ENCODE data around the gene UBD. TPM values are rescaled to one million over a fixed set of nuclear protein-coding genes. Genes with fewer than 3 reads are reported as not detected.

Gene UBD
- total and polyA plus RNA-seq, 9 donors = 0.22 to 4.2 (median 0.43) TPM; not detected in 2

DNA sequence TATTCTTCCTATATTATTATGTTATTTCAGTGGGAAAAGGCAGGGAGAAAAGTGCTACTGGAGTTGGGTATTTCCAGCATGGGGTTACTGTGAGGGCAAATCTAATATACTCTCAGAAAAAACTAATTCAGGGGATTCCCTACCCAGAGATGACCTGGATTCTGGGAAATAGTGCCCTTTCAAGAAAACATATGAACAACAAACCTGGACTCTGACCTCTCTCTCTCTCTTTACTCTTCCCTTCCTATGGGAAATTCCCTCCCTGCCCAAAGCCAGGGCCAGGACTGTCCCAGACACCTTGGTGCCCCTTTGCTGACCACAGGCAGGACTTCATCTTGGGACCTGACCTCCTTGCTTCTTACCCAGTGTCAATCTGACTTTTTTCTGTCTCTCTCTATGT, 1.6 kb upstream of the UBD start:
- no peak for DNase-seq
- no peak overlapping the region for H3K4me3 ChIP-seq
- H3K36me3 ChIP-seq = no peaks in the 10 kb centered on the region
- H3K27ac ChIP-seq = no peak overlapping the region
- intact Hi-C loops (cut with DNase I) = no loop called here
- TF ChIP-seq EP300 (IDR thresholded peaks at IDR 0.05) (no peak), POLR2A (IDR thresholded peaks at IDR 0.05) (no peak)
- TF ChIP-seq, protein P1, sequence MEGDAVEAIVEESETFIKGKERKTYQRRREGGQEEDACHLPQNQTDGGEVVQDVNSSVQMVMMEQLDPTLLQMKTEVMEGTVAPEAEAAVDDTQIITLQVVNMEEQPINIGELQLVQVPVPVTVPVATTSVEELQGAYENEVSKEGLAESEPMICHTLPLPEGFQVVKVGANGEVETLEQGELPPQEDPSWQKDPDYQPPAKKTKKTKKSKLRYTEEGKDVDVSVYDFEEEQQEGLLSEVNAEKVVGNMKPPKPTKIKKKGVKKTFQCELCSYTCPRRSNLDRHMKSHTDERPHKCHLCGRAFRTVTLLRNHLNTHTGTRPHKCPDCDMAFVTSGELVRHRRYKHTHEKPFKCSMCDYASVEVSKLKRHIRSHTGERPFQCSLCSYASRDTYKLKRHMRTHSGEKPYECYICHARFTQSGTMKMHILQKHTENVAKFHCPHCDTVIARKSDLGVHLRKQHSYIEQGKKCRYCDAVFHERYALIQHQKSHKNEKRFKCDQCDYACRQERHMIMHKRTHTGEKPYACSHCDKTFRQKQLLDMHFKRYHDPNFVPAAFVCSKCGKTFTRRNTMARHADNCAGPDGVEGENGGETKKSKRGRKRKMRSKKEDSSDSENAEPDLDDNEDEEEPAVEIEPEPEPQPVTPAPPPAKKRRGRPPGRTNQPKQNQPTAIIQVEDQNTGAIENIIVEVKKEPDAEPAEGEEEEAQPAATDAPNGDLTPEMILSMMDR (IDR thresholded peaks at IDR 0.05) = no peak
- no peaks in the 10 kb centered on the region for H3K4me1 ChIP-seq (ENCODE audit: insufficient read depth)
- H3K27me3 ChIP-seq = no peaks in the 10 kb centered on the region
- no peaks in the 10 kb centered on the region for H3K9me3 ChIP-seq

DNA sequence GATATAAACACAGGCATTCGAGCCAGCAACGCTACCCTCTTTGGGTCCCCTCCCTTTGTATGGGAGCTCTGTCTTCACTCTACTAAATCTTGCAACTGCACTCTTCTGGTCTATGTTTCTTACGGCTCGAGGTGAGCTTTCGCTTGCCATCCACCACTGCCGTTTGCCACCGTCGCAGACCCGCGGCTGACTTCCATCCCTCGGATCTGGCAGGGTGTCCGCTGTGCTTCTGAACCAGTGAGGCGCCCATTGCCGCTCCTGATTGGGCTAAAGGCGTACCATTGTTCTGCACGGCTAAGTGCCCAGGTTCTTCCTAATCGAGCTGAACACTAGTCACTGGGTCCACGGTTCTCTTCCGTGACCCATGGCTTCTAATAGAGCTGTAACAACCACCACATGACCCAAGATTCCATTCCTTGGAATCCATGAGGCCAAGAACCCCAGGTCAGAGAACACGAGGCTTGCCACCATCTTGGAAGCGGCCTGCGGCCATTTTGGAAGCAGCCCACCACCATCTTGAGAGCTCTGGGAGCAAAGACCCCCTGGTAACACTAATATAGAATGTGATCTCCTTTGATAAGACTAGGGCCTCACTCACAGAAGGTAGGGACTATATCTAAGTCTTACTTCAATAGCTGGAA, 973 bp downstream of the UBD start:
- WGBS, 3 donors = 89 to 91% (median 89%) methylated on average over 22 of the region's 22 CpGs
- H3K9me3 ChIP-seq = no peaks in the 10 kb centered on the region
- H3K4me1 ChIP-seq (ENCODE audit: insufficient read depth) = peaks cover 3% of the 10 kb centered on the region
- no peaks in the 10 kb centered on the region for H3K27me3 ChIP-seq
- no peaks in the 10 kb centered on the region for H3K36me3 ChIP-seq
- DNase-seq = no peak
- no peak overlapping the region for H3K27ac ChIP-seq
- TF ChIP-seq POLR2A (IDR thresholded peaks at IDR 0.05) = no peak
- no peak for TF ChIP-seq EP300 (IDR thresholded peaks at IDR 0.05)
- TF ChIP-seq, protein P1 (IDR thresholded peaks at IDR 0.05) = no peak
- H3K4me3 ChIP-seq = no peak overlapping the region
- intact Hi-C loops (cut with DNase I) = no loop called here

DNA sequence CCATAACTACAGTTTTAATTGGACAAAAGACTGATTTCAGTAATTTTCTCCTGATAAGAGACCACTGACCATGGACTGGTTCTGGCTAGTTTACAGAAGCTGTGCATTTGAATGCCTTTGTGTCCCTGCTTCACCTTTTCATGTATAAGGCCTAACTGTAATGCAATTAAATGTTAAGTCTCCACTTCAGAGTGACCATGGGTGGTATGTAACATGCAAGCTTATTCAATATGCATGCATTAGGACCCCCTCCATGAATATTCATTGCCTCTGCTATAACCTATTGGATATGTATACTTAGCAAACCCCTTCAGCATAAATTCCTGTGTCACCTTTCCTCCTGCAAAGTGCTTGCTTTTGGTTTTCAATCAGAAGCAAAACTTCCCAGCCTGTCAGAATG, 2.2 kb downstream of the UBD start:
- H3K36me3 ChIP-seq = no peaks in the 10 kb centered on the region
- intact Hi-C loops (cut with DNase I) = no loop called here
- no peaks in the 10 kb centered on the region for H3K27me3 ChIP-seq
- TF ChIP-seq, protein P1 (IDR thresholded peaks at IDR 0.05) = no peak
- no peak for TF ChIP-seq POLR2A (IDR thresholded peaks at IDR 0.05)
- TF ChIP-seq EP300 (IDR thresholded peaks at IDR 0.05) = no peak
- H3K9me3 ChIP-seq = no peaks in the 10 kb centered on the region
- no peak overlapping the region for H3K27ac ChIP-seq
- no peak overlapping the region for H3K4me3 ChIP-seq
- DNase-seq = no peak
- peaks cover 6% of the 10 kb centered on the region for H3K4me1 ChIP-seq (ENCODE audit: insufficient read depth)

DNA sequence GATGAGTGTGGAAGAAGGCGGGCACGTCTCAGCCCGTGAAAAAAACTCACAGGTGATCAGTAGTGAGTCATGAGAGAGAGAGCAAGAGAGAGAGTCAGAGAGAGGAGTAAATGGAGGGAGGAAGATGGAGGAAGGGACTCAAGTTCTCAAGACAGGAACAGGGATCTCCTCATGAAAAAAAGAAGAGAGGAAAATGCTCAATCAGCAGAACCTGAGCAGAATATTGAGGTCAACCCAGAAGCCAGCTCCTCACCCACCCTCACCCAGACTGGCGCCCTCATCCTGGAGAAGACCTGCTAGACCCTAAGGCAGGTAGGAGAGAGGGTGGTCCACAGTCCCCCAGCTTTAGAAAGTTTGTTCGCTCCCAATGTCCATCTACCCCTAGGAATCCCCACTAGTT, 4.8 kb downstream of the UBD start:
- intact Hi-C loops (cut with DNase I) = no loop called here
- Histone ChIP-seq H3K4me3 (no peak overlapping the region), H3K4me1 (ENCODE audit: insufficient read depth) (peaks cover 6% of the 10 kb centered on the region), H3K36me3 (no peaks in the 10 kb centered on the region), H3K9me3 (no peaks in the 10 kb centered on the region), H3K27me3 (no peaks in the 10 kb centered on the region), H3K27ac (no peak overlapping the region)
- 83 to 89% (median 85%) methylated on average over 5 of the region's 5 CpGs for WGBS, 3 donors
- TF ChIP-seq EP300 (IDR thresholded peaks at IDR 0.05) = no peak
- TF ChIP-seq, protein P1 (IDR thresholded peaks at IDR 0.05) = no peak
- no peak for TF ChIP-seq POLR2A (IDR thresholded peaks at IDR 0.05)
- no peak for DNase-seq

Measured in ovary (tissue), 9 donors.